ENCODE results near the gene LIF.
"Not testable (repeated sequence)": the region's sequence is repeated elsewhere in the genome, so short reads cannot be mapped to it uniquely, and the experiment has no call there.

The LIF gene

GRCh38 chr22:30238136-30238535 is 8.4 kb downstream of the LIF start:
- Histone ChIP-seq H3K27me3 (ENCODE audit: insufficient read depth, low read length) (no peaks in the 10 kb centered on the region), H3K36me3 (ENCODE audit: insufficient read depth, low read depth, low read length) (peaks cover 4% of the 10 kb centered on the region; the same call in 1 of the 2 replicates), H3K4me1 (ENCODE audit: insufficient read depth, low read length) (peaks cover 27% of the 10 kb centered on the region), H3K4me3 (ENCODE audit: low read length) (no peak overlapping the region), H3K27ac (ENCODE audit: low read length) (no peak overlapping the region), H3K9me3 (ENCODE audit: insufficient read depth, low read depth, low read length) (no peaks in the 10 kb centered on the region), H3K9ac (ENCODE audit: low read depth, low read length) (no peak overlapping the region)

GRCh38 chr22:30236875-30237274 is 9.7 kb downstream of the LIF start:
- Histone ChIP-seq H3K36me3 (ENCODE audit: insufficient read depth, low read depth, low read length) (no peaks in the 10 kb centered on the region), H3K9me3 (ENCODE audit: insufficient read depth, low read depth, low read length) (no peaks in the 10 kb centered on the region), H3K4me1 (ENCODE audit: insufficient read depth, low read length) (peaks cover 29% of the 10 kb centered on the region), H3K9ac (ENCODE audit: low read depth, low read length) (no peak overlapping the region), H3K4me3 (ENCODE audit: low read length) (no peak overlapping the region), H3K27me3 (ENCODE audit: insufficient read depth, low read length) (no peaks in the 10 kb centered on the region), H3K27ac (ENCODE audit: low read length) (no peak overlapping the region)

GRCh38 chr22:30235687-30236170 is 10.8 kb downstream of the LIF start:
- peaks cover 29% of the 10 kb centered on the region for H3K4me1 ChIP-seq (ENCODE audit: insufficient read depth, low read length)

GRCh38 chr22:30234786-30235470 is 11.6 kb downstream of the LIF start:
- Histone ChIP-seq H3K27me3 (ENCODE audit: insufficient read depth, low read length) (no peaks in the 10 kb centered on the region), H3K4me1 (ENCODE audit: insufficient read depth, low read length) (peaks cover 29% of the 10 kb centered on the region), H3K4me3 (ENCODE audit: low read length) (no peak overlapping the region), H3K9ac (ENCODE audit: low read depth, low read length) (no peak overlapping the region), H3K36me3 (ENCODE audit: insufficient read depth, low read depth, low read length) (no peaks in the 10 kb centered on the region), H3K27ac (ENCODE audit: low read length) (no peak overlapping the region), H3K9me3 (ENCODE audit: insufficient read depth, low read depth, low read length) (no peaks in the 10 kb centered on the region)

More at GRCh38 chr22:30235687-30236170, 10.8 kb downstream of the LIF start:
- Histone ChIP-seq H3K9me3 (ENCODE audit: insufficient read depth, low read depth, low read length) (no peaks in the 10 kb centered on the region), H3K27me3 (ENCODE audit: insufficient read depth, low read length) (no peaks in the 10 kb centered on the region), H3K9ac (ENCODE audit: low read depth, low read length) (no peak overlapping the region), H3K4me3 (ENCODE audit: low read length) (no peak overlapping the region), H3K27ac (ENCODE audit: low read length) (no peak overlapping the region), H3K36me3 (ENCODE audit: insufficient read depth, low read depth, low read length) (no peaks in the 10 kb centered on the region)

GRCh38 chr22:30234325-30234724 is 12.2 kb downstream of the LIF start:
- H3K36me3 ChIP-seq (ENCODE audit: insufficient read depth, low read depth, low read length); H3K9ac ChIP-seq (ENCODE audit: low read depth, low read length); H3K9me3 ChIP-seq (ENCODE audit: insufficient read depth, low read depth, low read length); H3K27me3 ChIP-seq (ENCODE audit: insufficient read depth, low read length); H3K4me3 ChIP-seq (ENCODE audit: low read length); H3K27ac ChIP-seq (ENCODE audit: low read length): not testable (repeated sequence)
- peaks cover 29% of the 10 kb centered on the region for H3K4me1 ChIP-seq (ENCODE audit: insufficient read depth, low read length)

- no peaks in the 10 kb centered on the region for H3K9me3 ChIP-seq (ENCODE audit: insufficient read depth, low read depth, low read length)
- peaks cover 32% of the 10 kb centered on the region for H3K4me1 ChIP-seq (ENCODE audit: insufficient read depth, low read length)
- H3K27ac ChIP-seq (ENCODE audit: low read length): no peak overlapping the region
- H3K36me3 ChIP-seq (ENCODE audit: insufficient read depth, low read depth, low read length): no peaks in the 10 kb centered on the region
- H3K4me3 ChIP-seq (ENCODE audit: low read length): no peak overlapping the region
- H3K9ac ChIP-seq (ENCODE audit: low read depth, low read length): no peak overlapping the region
- no peaks in the 10 kb centered on the region for H3K27me3 ChIP-seq (ENCODE audit: insufficient read depth, low read length)
Observed at GRCh38 chr22:30233582-30233981, 13.0 kb downstream of the LIF start.

- no peak overlapping the region for H3K27ac ChIP-seq (ENCODE audit: low read length)
- H3K9me3 ChIP-seq (ENCODE audit: insufficient read depth, low read depth, low read length): no peaks in the 10 kb centered on the region
- H3K9ac ChIP-seq (ENCODE audit: low read depth, low read length): no peak overlapping the region
- no peaks in the 10 kb centered on the region for H3K36me3 ChIP-seq (ENCODE audit: insufficient read depth, low read depth, low read length)
- no peak overlapping the region for H3K4me3 ChIP-seq (ENCODE audit: low read length)
- H3K4me1 ChIP-seq (ENCODE audit: insufficient read depth, low read length): peaks cover 26% of the 10 kb centered on the region
- H3K27me3 ChIP-seq (ENCODE audit: insufficient read depth, low read length): no peaks in the 10 kb centered on the region
Observed at GRCh38 chr22:30232716-30233218, 13.8 kb downstream of the LIF start.

GRCh38 chr22:30230787-30231461 is 15.6 kb downstream of the LIF start:
- no peaks in the 10 kb centered on the region for H3K36me3 ChIP-seq (ENCODE audit: insufficient read depth, low read depth, low read length)
- no peaks in the 10 kb centered on the region for H3K27me3 ChIP-seq (ENCODE audit: insufficient read depth, low read length)
- no peak overlapping the region for H3K4me3 ChIP-seq (ENCODE audit: low read length)
- peaks cover 17% of the 10 kb centered on the region for H3K4me1 ChIP-seq (ENCODE audit: insufficient read depth, low read length)
- H3K9ac ChIP-seq (ENCODE audit: low read depth, low read length): no peak overlapping the region
- H3K9me3 ChIP-seq (ENCODE audit: insufficient read depth, low read depth, low read length): no peaks in the 10 kb centered on the region
- no peak overlapping the region for H3K27ac ChIP-seq (ENCODE audit: low read length)

GRCh38 chr22:30230330-30230729 is 16.2 kb downstream of the LIF start:
- Histone ChIP-seq H3K27ac (ENCODE audit: low read length) (no peak overlapping the region), H3K4me1 (ENCODE audit: insufficient read depth, low read length) (peaks cover 12% of the 10 kb centered on the region), H3K36me3 (ENCODE audit: insufficient read depth, low read depth, low read length) (no peaks in the 10 kb centered on the region), H3K27me3 (ENCODE audit: insufficient read depth, low read length) (no peaks in the 10 kb centered on the region), H3K4me3 (ENCODE audit: low read length) (no peak overlapping the region), H3K9ac (ENCODE audit: low read depth, low read length) (no peak overlapping the region), H3K9me3 (ENCODE audit: insufficient read depth, low read depth, low read length) (no peaks in the 10 kb centered on the region)

- H3K9me3 ChIP-seq (ENCODE audit: insufficient read depth, low read depth, low read length): no peaks in the 10 kb centered on the region
- H3K27me3 ChIP-seq (ENCODE audit: insufficient read depth, low read length): no peaks in the 10 kb centered on the region
- H3K4me3 ChIP-seq (ENCODE audit: low read length): no peak overlapping the region
- H3K4me1 ChIP-seq (ENCODE audit: insufficient read depth, low read length): peaks cover 6% of the 10 kb centered on the region
- no peaks in the 10 kb centered on the region for H3K36me3 ChIP-seq (ENCODE audit: insufficient read depth, low read depth, low read length)
- H3K9ac ChIP-seq (ENCODE audit: low read depth, low read length): no peak overlapping the region
- H3K27ac ChIP-seq (ENCODE audit: low read length): no peak overlapping the region
Observed at GRCh38 chr22:30228509-30229359, 17.8 kb downstream of the LIF start.

GRCh38 chr22:30227438-30228228 is 18.9 kb downstream of the LIF start:
- H3K36me3 ChIP-seq (ENCODE audit: insufficient read depth, low read depth, low read length): no peaks in the 10 kb centered on the region
- H3K4me3 ChIP-seq (ENCODE audit: low read length): no peak overlapping the region
- peaks cover 3% of the 10 kb centered on the region for H3K4me1 ChIP-seq (ENCODE audit: insufficient read depth, low read length)
- H3K27ac ChIP-seq (ENCODE audit: low read length): no peak overlapping the region
- H3K9me3 ChIP-seq (ENCODE audit: insufficient read depth, low read depth, low read length): no peaks in the 10 kb centered on the region
- H3K9ac ChIP-seq (ENCODE audit: low read depth, low read length): no peak overlapping the region
- no peaks in the 10 kb centered on the region for H3K27me3 ChIP-seq (ENCODE audit: insufficient read depth, low read length)

Measured in iPS-20b (cell line).